ENCODE data around the gene PCDH9.

The PCDH9 gene

GRCh38 chr13:67084066-67084465 lies 146.1 kb downstream of the PCDH9 start:
- no peak overlapping the region for H3K4me3 ChIP-seq (ENCODE audit: low read depth in 1 of 2, low read length in 1 of 2)
- H3K27ac ChIP-seq: no peak overlapping the region
- no peaks in the 10 kb centered on the region for H3K27me3 ChIP-seq
- H3K9me3 ChIP-seq: no peaks in the 10 kb centered on the region
- no peaks in the 10 kb centered on the region for H3K36me3 ChIP-seq
- TF ChIP-seq CTCF (IDR thresholded peaks at IDR 0.05): no peak
- no peaks in the 10 kb centered on the region for H3K4me1 ChIP-seq (ENCODE audit: control insufficient read depth in 1 of 2, insufficient read depth in 1 of 2, low read depth in 1 of 2, low read length in 1 of 2)

GRCh38 chr13:67083519-67083918 lies 146.6 kb downstream of the PCDH9 start:
- H3K36me3 ChIP-seq: no peaks in the 10 kb centered on the region
- no peaks in the 10 kb centered on the region for H3K9me3 ChIP-seq
- H3K4me1 ChIP-seq (ENCODE audit: control insufficient read depth in 1 of 2, insufficient read depth in 1 of 2, low read depth in 1 of 2, low read length in 1 of 2): no peaks in the 10 kb centered on the region
- no peak for TF ChIP-seq CTCF (IDR thresholded peaks at IDR 0.05)
- H3K4me3 ChIP-seq (ENCODE audit: low read depth in 1 of 2, low read length in 1 of 2): no peak overlapping the region
- H3K27me3 ChIP-seq: no peaks in the 10 kb centered on the region
- H3K27ac ChIP-seq: no peak overlapping the region

GRCh38 chr13:67080351-67080750 lies 149.8 kb downstream of the PCDH9 start:
- Histone ChIP-seq H3K27me3 (no peaks in the 10 kb centered on the region), H3K4me3 (ENCODE audit: low read depth in 1 of 2, low read length in 1 of 2) (no peak overlapping the region), H3K4me1 (ENCODE audit: control insufficient read depth in 1 of 2, insufficient read depth in 1 of 2, low read depth in 1 of 2, low read length in 1 of 2) (no peaks in the 10 kb centered on the region), H3K27ac (no peak overlapping the region), H3K36me3 (no peaks in the 10 kb centered on the region), H3K9me3 (no peaks in the 10 kb centered on the region)
- TF ChIP-seq CTCF (IDR thresholded peaks at IDR 0.05): no peak

- no peaks in the 10 kb centered on the region for H3K9me3 ChIP-seq
- no peaks in the 10 kb centered on the region for H3K4me1 ChIP-seq (ENCODE audit: control insufficient read depth in 1 of 2, insufficient read depth in 1 of 2, low read depth in 1 of 2, low read length in 1 of 2)
- no peak overlapping the region for H3K4me3 ChIP-seq (ENCODE audit: low read depth in 1 of 2, low read length in 1 of 2)
- no peak overlapping the region for H3K27ac ChIP-seq
- H3K36me3 ChIP-seq: no peaks in the 10 kb centered on the region
- H3K27me3 ChIP-seq: no peaks in the 10 kb centered on the region
- no peak for TF ChIP-seq CTCF (IDR thresholded peaks at IDR 0.05)
These were observed 152.1 kb downstream of the PCDH9 start for GRCh38 chr13:67078062-67078461.

- no peak overlapping the region for H3K27ac ChIP-seq
- H3K9me3 ChIP-seq: no peaks in the 10 kb centered on the region
- TF ChIP-seq CTCF (IDR thresholded peaks at IDR 0.05): no peak
These were observed 153.0 kb downstream of the PCDH9 start for GRCh38 chr13:67077132-67077531.

GRCh38 chr13:67076378-67076777 lies 153.8 kb downstream of the PCDH9 start:
- no peaks in the 10 kb centered on the region for H3K4me1 ChIP-seq (ENCODE audit: control insufficient read depth in 1 of 2, insufficient read depth in 1 of 2, low read depth in 1 of 2, low read length in 1 of 2)
- TF ChIP-seq CTCF (IDR thresholded peaks at IDR 0.05): no peak
- H3K36me3 ChIP-seq: no peaks in the 10 kb centered on the region
- no peaks in the 10 kb centered on the region for H3K27me3 ChIP-seq
- no peak overlapping the region for H3K27ac ChIP-seq
- no peaks in the 10 kb centered on the region for H3K9me3 ChIP-seq
- no peak overlapping the region for H3K4me3 ChIP-seq (ENCODE audit: low read depth in 1 of 2, low read length in 1 of 2)

More at GRCh38 chr13:67077132-67077531, 153.0 kb downstream of the PCDH9 start:
- Histone ChIP-seq H3K4me1 (ENCODE audit: control insufficient read depth in 1 of 2, insufficient read depth in 1 of 2, low read depth in 1 of 2, low read length in 1 of 2) (no peaks in the 10 kb centered on the region), H3K4me3 (ENCODE audit: low read depth in 1 of 2, low read length in 1 of 2) (no peak overlapping the region), H3K27me3 (no peaks in the 10 kb centered on the region), H3K36me3 (no peaks in the 10 kb centered on the region)
